ENCODE results near the gene CRX. TPM values are rescaled to one million over a fixed set of nuclear protein-coding genes. Genes with fewer than 3 reads are reported as not detected.
"Not testable (repeated sequence)": the region's sequence is repeated elsewhere in the genome, so short reads cannot be mapped to it uniquely, and the experiment has no call there.

The CRX gene
- total and polyA plus RNA-seq, 4 donors = 0.04 TPM; not detected in 3

GRCh38 chr19:47854459-47854858 is 32.7 kb downstream of the CRX start:
- DNase-seq (ENCODE audit: low spot score) = no peak
- Histone ChIP-seq H3K9me3 (ENCODE audit: control insufficient read depth in 4 of 4, low read length in 3 of 4) (no peaks in the 10 kb centered on the region), H3K9ac (ENCODE audit: low read depth in 1 of 2, low read length in 2 of 2) (no peak overlapping the region), H3K27ac (ENCODE audit: low read depth in 1 of 2, low read length in 2 of 2) (no peak overlapping the region), H3K4me1 (ENCODE audit: control insufficient read depth in 4 of 4, insufficient read depth in 4 of 4, low read length in 3 of 4) (no peaks in the 10 kb centered on the region), H3K27me3 (ENCODE audit: control insufficient read depth in 4 of 4, insufficient read depth in 4 of 4, low read length in 3 of 4) (peaks cover 0 to 2% (median 0%) of the 10 kb centered on the region in 4 donors), H3K4me3 (ENCODE audit: low read depth in 1 of 3, low read length in 3 of 3) (no peak overlapping the region), H3K36me3 (ENCODE audit: control insufficient read depth in 4 of 4, insufficient read depth in 3 of 4, low read depth in 1 of 4, low read length in 3 of 4) (no peaks in the 10 kb centered on the region)
- 76% methylated on average over 4 of the region's 4 CpGs for WGBS
- TF ChIP-seq EGR1 (IDR thresholded peaks at IDR 0.05; ENCODE audit: low read depth in 2 of 2) = no peak

GRCh38 chr19:47858231-47858630 is 36.5 kb downstream of the CRX start:
- H3K27me3 ChIP-seq (ENCODE audit: control insufficient read depth in 4 of 4, insufficient read depth in 4 of 4, low read length in 3 of 4); H3K27ac ChIP-seq (ENCODE audit: low read depth in 1 of 2, low read length in 2 of 2); H3K36me3 ChIP-seq (ENCODE audit: control insufficient read depth in 4 of 4, insufficient read depth in 3 of 4, low read depth in 1 of 4, low read length in 3 of 4); H3K4me1 ChIP-seq (ENCODE audit: control insufficient read depth in 4 of 4, insufficient read depth in 4 of 4, low read length in 3 of 4); H3K4me3 ChIP-seq (ENCODE audit: low read depth in 1 of 3, low read length in 3 of 3); H3K9ac ChIP-seq (ENCODE audit: low read depth in 1 of 2, low read length in 2 of 2); H3K9me3 ChIP-seq (ENCODE audit: control insufficient read depth in 4 of 4, low read length in 3 of 4); DNase-seq (ENCODE audit: low spot score): not testable (repeated sequence)
- WGBS = 88% methylated on average over 9 of the region's 9 CpGs

GRCh38 chr19:47858646-47859285 is 37.0 kb downstream of the CRX start, which contains the start of gene TPRX2:
TSS of gene TPRX2 (plus strand) at chr19:47859235. CDS start at chr19:47859247, 12 bp downstream.
- not testable (repeated sequence) for H3K4me3 ChIP-seq (ENCODE audit: low read depth in 1 of 3, low read length in 3 of 3); H3K9ac ChIP-seq (ENCODE audit: low read depth in 1 of 2, low read length in 2 of 2); H3K4me1 ChIP-seq (ENCODE audit: control insufficient read depth in 4 of 4, insufficient read depth in 4 of 4, low read length in 3 of 4); H3K36me3 ChIP-seq (ENCODE audit: control insufficient read depth in 4 of 4, insufficient read depth in 3 of 4, low read depth in 1 of 4, low read length in 3 of 4); DNase-seq (ENCODE audit: low spot score); H3K27ac ChIP-seq (ENCODE audit: low read depth in 1 of 2, low read length in 2 of 2); H3K27me3 ChIP-seq (ENCODE audit: control insufficient read depth in 4 of 4, insufficient read depth in 4 of 4, low read length in 3 of 4); H3K9me3 ChIP-seq (ENCODE audit: control insufficient read depth in 4 of 4, low read length in 3 of 4)
- 90% methylated on average over 9 of the region's 9 CpGs for WGBS

GRCh38 chr19:47859838-47860237 is 38.1 kb downstream of the CRX start:
- 92% methylated on average over 11 of the region's 17 CpGs for WGBS
- H3K9ac ChIP-seq (ENCODE audit: low read depth in 1 of 2, low read length in 2 of 2); H3K27ac ChIP-seq (ENCODE audit: low read depth in 1 of 2, low read length in 2 of 2); H3K9me3 ChIP-seq (ENCODE audit: control insufficient read depth in 4 of 4, low read length in 3 of 4); H3K27me3 ChIP-seq (ENCODE audit: control insufficient read depth in 4 of 4, insufficient read depth in 4 of 4, low read length in 3 of 4); DNase-seq (ENCODE audit: low spot score); H3K4me3 ChIP-seq (ENCODE audit: low read depth in 1 of 3, low read length in 3 of 3); H3K36me3 ChIP-seq (ENCODE audit: control insufficient read depth in 4 of 4, insufficient read depth in 3 of 4, low read depth in 1 of 4, low read length in 3 of 4); H3K4me1 ChIP-seq (ENCODE audit: control insufficient read depth in 4 of 4, insufficient read depth in 4 of 4, low read length in 3 of 4): not testable (repeated sequence)

GRCh38 chr19:47860602-47861297 is 39.0 kb downstream of the CRX start:
- no peaks in the 10 kb centered on the region for H3K27me3 ChIP-seq (ENCODE audit: control insufficient read depth in 4 of 4, insufficient read depth in 4 of 4, low read length in 3 of 4)
- H3K9ac ChIP-seq (ENCODE audit: low read depth in 1 of 2, low read length in 2 of 2) = no peak overlapping the region
- no peak overlapping the region for H3K27ac ChIP-seq (ENCODE audit: low read depth in 1 of 2, low read length in 2 of 2)
- peaks cover 0 to 6% (median 0%) of the 10 kb centered on the region in 4 donors for H3K36me3 ChIP-seq (ENCODE audit: control insufficient read depth in 4 of 4, insufficient read depth in 3 of 4, low read depth in 1 of 4, low read length in 3 of 4)
- no peak overlapping the region for H3K4me3 ChIP-seq (ENCODE audit: low read depth in 1 of 3, low read length in 3 of 3)
- no peak for DNase-seq (ENCODE audit: low spot score)
- H3K4me1 ChIP-seq (ENCODE audit: control insufficient read depth in 4 of 4, insufficient read depth in 4 of 4, low read length in 3 of 4) = peaks cover 0 to 4% (median 0%) of the 10 kb centered on the region in 4 donors
- WGBS = 50% methylated on average over 34 of the region's 34 CpGs
- no peaks in the 10 kb centered on the region for H3K9me3 ChIP-seq (ENCODE audit: control insufficient read depth in 4 of 4, low read length in 3 of 4)
- TF ChIP-seq ZBTB33 (IDR thresholded peaks at IDR 0.05) (no peak), EGR1 (IDR thresholded peaks at IDR 0.05; ENCODE audit: low read depth in 2 of 2) (no peak), NR2F2 (IDR thresholded peaks at IDR 0.05) (no peak), MAX (IDR thresholded peaks at IDR 0.05) (no peak), HNF4G (IDR thresholded peaks at IDR 0.05) (no peak), SP1 (IDR thresholded peaks at IDR 0.05) (no peak), ATF3 (IDR thresholded peaks at IDR 0.05) (no peak), JUND (IDR thresholded peaks at IDR 0.05) (no peak), RAD21 (IDR thresholded peaks at IDR 0.05) (no peak), REST (IDR thresholded peaks at IDR 0.05) (no peak), GABPA (IDR thresholded peaks at IDR 0.05 in 1 of 2, conservative IDR thresholded peaks at IDR 0.05 in 1 of 2) (no peak), YY1 (IDR thresholded peaks at IDR 0.05) (no peak)
